ENCODE data around the gene PNPLA6. TPM values are rescaled to one million over a fixed set of nuclear protein-coding genes. Genes with fewer than 3 reads are reported as not detected.

Gene PNPLA6
- total RNA-seq, 1 experiment from 2014 or later = 65.8 TPM

DNA sequence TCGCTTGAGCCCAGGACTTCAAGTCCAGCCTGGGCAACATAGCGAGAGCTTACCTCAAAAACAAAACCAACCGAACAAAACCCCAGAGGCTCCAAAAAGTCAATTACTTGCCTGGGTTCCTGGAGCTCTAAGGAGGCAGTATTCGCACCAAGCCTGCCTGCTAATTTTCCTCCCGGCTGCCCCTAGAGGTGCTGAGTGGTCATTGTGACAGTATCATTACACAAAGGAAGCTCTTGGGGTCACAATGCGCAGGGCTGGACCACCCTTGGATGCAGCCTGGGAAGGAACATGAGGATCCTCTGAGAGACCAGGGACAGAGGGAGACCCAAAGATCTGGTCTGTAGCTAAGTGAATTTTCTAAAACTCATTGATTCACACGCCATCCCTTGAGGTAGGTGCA, 38.2 kb upstream of the PNPLA6 start:
- Histone ChIP-seq H3K4me2 (ENCODE audit: low read depth, low read length, poor library complexity, severe bottlenecking) (no peak overlapping the region), H3K4me3 (ENCODE audit: low read length) (no peak overlapping the region), H3K36me3 (ENCODE audit: insufficient read depth, low read length) (no peaks in the 10 kb centered on the region), H3K9ac (ENCODE audit: low read length) (no peak overlapping the region), H3K4me1 (ENCODE audit: low read length) (no peaks in the 10 kb centered on the region), H4K20me1 (ENCODE audit: insufficient read depth, low read depth, low read length) (no peaks in the 10 kb centered on the region), H3K79me2 (ENCODE audit: low read length) (no peaks in the 10 kb centered on the region), H3K9me2 (replicated peaks; ENCODE audit: insufficient read depth, low read length) (no peaks in the 10 kb centered on the region), H3K27ac (ENCODE audit: low read length) (no peak overlapping the region), H2AFZ (ENCODE audit: low read length) (no peak overlapping the region), H3K27me3 (ENCODE audit: low read length) (no peaks in the 10 kb centered on the region), H3K9me3 (ENCODE audit: low read length) (no peaks in the 10 kb centered on the region)
- DNase-seq = peak; percentile 47

DNA sequence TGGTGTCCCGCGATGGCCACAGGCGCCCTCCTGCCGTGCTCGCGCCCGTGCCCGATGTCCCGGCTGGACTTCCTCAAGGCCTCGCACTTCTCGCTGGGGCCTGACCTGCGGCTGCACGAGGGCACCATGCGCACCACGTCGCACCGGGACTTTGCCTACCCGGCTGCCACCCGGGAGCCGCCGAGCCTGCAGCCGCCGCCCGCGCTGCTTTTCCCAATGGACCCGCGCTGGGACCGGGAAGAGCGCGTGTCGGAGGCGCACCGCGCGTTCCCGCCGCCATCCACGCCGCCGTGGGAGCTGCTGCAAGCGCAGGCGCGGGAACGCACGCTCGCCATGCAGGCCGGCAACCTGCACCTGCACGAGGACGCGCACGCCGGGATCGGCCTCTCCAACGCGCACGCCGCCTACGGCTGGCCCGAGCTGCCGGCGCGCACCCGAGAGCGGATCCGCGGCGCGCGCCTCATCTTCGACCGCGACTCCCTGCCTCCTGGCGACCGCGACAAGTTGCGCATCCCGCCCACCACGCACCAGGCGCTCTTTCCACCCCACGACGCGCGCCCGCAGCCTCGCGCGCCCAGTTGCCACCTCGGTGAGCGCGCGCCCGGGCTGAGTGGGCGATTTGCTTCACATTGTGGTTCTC, 34.6 kb upstream of the PNPLA6 start:
- no peak overlapping the region for H3K4me3 ChIP-seq (ENCODE audit: low read length)
- no peaks in the 10 kb centered on the region for H3K36me3 ChIP-seq (ENCODE audit: insufficient read depth, low read length)
- no peaks in the 10 kb centered on the region for H3K9me2 ChIP-seq (replicated peaks; ENCODE audit: insufficient read depth, low read length)
- H3K27me3 ChIP-seq (ENCODE audit: low read length) = no peaks in the 10 kb centered on the region
- H3K4me2 ChIP-seq (ENCODE audit: low read depth, low read length, poor library complexity, severe bottlenecking) = no peak overlapping the region
- no peaks in the 10 kb centered on the region for H3K4me1 ChIP-seq (ENCODE audit: low read length)
- H3K79me2 ChIP-seq (ENCODE audit: low read length) = no peaks in the 10 kb centered on the region
- H3K9ac ChIP-seq (ENCODE audit: low read length) = no peak overlapping the region
- no peaks in the 10 kb centered on the region for H3K9me3 ChIP-seq (ENCODE audit: low read length)
- DNase-seq = no peak
- H3K27ac ChIP-seq (ENCODE audit: low read length) = no peak overlapping the region
- no peak overlapping the region for H2AFZ ChIP-seq (ENCODE audit: low read length)
- no peaks in the 10 kb centered on the region for H4K20me1 ChIP-seq (ENCODE audit: insufficient read depth, low read depth, low read length)

DNA sequence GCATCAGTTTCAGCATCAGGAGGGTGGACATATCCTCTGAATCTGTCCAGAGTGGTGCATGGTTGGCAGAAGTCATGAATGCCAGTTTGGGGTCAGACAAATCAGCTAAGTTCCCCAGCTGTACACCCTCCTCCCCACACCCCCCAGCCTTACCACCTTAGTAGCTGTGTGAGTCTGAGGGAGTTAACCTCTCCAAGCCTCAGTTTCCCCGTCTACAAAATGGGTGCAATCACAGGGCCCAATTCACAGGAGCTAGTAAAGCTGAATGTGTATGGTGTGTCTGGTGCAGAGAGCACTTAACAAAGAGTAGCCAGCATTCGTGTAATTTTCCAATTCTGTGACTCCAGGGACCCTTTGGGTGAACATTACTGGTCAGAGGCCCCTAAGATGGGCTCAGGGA, 33.0 kb upstream of the PNPLA6 start:
- Histone ChIP-seq H3K4me2 (ENCODE audit: low read depth, low read length, poor library complexity, severe bottlenecking) (no peak overlapping the region), H4K20me1 (ENCODE audit: insufficient read depth, low read depth, low read length) (no peaks in the 10 kb centered on the region), H3K27me3 (ENCODE audit: low read length) (no peaks in the 10 kb centered on the region), H3K79me2 (ENCODE audit: low read length) (no peaks in the 10 kb centered on the region), H3K4me1 (ENCODE audit: low read length) (no peaks in the 10 kb centered on the region), H3K9me2 (replicated peaks; ENCODE audit: insufficient read depth, low read length) (no peaks in the 10 kb centered on the region), H3K36me3 (ENCODE audit: insufficient read depth, low read length) (no peaks in the 10 kb centered on the region), H3K27ac (ENCODE audit: low read length) (no peak overlapping the region), H3K4me3 (ENCODE audit: low read length) (no peak overlapping the region), H3K9ac (ENCODE audit: low read length) (no peak overlapping the region), H3K9me3 (ENCODE audit: low read length) (no peaks in the 10 kb centered on the region), H2AFZ (ENCODE audit: low read length) (no peak overlapping the region)
- DNase-seq = no peak

DNA sequence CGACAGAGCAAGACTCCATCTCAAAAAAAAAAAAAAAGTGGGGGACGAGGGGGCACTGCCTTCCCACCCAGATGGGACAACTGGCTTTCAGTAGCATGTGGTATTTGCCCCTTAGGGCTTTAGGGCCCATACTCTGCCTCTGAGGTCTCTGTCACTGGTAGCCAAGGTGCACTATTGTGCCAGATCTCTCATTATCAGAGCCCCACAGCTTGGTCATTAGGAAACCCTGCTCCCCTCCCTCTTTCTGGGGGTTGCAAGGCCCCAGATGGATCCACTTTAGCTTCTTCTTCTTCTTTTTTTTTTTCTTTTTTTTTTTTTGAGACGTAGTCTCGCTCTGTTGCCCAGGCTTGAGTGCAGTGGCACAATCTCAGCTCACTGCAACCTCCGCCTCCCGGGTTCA, 30.8 kb upstream of the PNPLA6 start:
- Histone ChIP-seq H3K9ac (ENCODE audit: low read length) (no peak overlapping the region), H3K4me1 (ENCODE audit: low read length) (no peaks in the 10 kb centered on the region), H4K20me1 (ENCODE audit: insufficient read depth, low read depth, low read length) (no peaks in the 10 kb centered on the region), H3K4me2 (ENCODE audit: low read depth, low read length, poor library complexity, severe bottlenecking) (no peak overlapping the region), H3K9me3 (ENCODE audit: low read length) (no peaks in the 10 kb centered on the region), H3K36me3 (ENCODE audit: insufficient read depth, low read length) (no peaks in the 10 kb centered on the region), H3K27me3 (ENCODE audit: low read length) (no peaks in the 10 kb centered on the region), H3K4me3 (ENCODE audit: low read length) (no peak overlapping the region), H3K27ac (ENCODE audit: low read length) (no peak overlapping the region), H3K9me2 (replicated peaks; ENCODE audit: insufficient read depth, low read length) (no peaks in the 10 kb centered on the region), H2AFZ (ENCODE audit: low read length) (no peak overlapping the region), H3K79me2 (ENCODE audit: low read length) (no peaks in the 10 kb centered on the region)
- DNase-seq = no peak

DNA sequence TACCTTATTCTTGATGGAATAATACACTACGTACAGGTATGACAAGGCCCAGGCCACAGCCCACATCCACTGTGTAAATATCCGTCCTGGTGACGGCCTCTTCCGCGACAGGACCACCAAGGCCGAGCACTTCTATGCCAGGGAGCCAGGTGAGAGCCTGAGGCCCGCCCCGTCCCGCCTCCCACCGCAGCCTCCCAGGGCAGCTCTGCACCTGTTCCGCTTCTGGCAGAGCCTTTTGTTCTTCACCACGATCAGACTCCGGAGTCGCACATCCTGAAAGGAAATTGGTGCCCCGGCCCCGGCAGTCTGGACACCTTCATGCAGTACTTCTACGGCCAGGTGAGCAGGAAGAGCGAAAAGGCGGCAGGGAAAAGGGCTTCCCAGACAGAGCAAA, 30.2 kb upstream of the PNPLA6 start:
- H3K4me1 ChIP-seq (ENCODE audit: low read length) = no peaks in the 10 kb centered on the region
- H3K9ac ChIP-seq (ENCODE audit: low read length) = no peak overlapping the region
- H3K27me3 ChIP-seq (ENCODE audit: low read length) = no peaks in the 10 kb centered on the region
- no peaks in the 10 kb centered on the region for H3K36me3 ChIP-seq (ENCODE audit: insufficient read depth, low read length)
- no peak for DNase-seq
- no peaks in the 10 kb centered on the region for H3K79me2 ChIP-seq (ENCODE audit: low read length)
- H2AFZ ChIP-seq (ENCODE audit: low read length) = no peak overlapping the region
- H3K4me3 ChIP-seq (ENCODE audit: low read length) = no peak overlapping the region
- no peaks in the 10 kb centered on the region for H4K20me1 ChIP-seq (ENCODE audit: insufficient read depth, low read depth, low read length)
- no peaks in the 10 kb centered on the region for H3K9me3 ChIP-seq (ENCODE audit: low read length)
- H3K27ac ChIP-seq (ENCODE audit: low read length) = no peak overlapping the region
- no peak overlapping the region for H3K4me2 ChIP-seq (ENCODE audit: low read depth, low read length, poor library complexity, severe bottlenecking)
- H3K9me2 ChIP-seq (replicated peaks; ENCODE audit: insufficient read depth, low read length) = no peaks in the 10 kb centered on the region

DNA sequence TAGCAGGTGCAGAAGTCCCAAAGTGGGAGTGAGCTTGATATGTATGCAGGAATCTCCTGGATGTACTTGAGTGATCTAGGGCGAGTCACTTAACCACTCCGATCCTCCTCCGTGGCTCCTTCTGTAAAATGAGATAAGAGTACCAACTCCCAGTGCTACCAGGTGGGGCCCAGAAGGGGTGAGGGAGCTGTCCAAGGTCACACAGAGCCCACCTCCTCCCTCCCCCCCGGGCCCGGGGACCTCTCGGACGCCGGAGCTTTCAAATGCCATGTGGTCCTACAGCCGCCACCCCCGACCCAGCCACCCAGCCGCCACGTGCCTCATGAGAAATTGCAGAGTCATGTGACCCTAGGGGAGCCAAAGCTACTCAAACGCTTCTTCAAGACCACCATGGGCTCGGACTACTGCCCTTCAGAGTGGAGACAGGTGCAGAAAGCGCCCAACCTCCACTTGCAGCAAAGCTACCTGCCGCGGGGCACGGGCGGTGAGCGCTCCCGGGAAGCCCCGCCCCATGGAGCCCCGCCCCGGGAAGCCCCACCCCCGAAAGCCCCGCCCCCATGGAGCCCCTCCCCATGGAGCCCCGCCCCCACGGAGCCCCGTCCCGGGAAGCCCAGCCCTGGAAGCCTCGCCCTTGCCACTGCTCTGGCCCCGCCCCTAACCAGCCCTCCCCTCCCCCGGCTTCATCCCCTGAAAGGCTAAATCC, 29.7 kb upstream of the PNPLA6 start:
- no peak for DNase-seq
- no peaks in the 10 kb centered on the region for H3K27me3 ChIP-seq (ENCODE audit: low read length)
- no peaks in the 10 kb centered on the region for H3K9me2 ChIP-seq (replicated peaks; ENCODE audit: insufficient read depth, low read length)
- H4K20me1 ChIP-seq (ENCODE audit: insufficient read depth, low read depth, low read length) = no peaks in the 10 kb centered on the region
- H3K9ac ChIP-seq (ENCODE audit: low read length) = no peak overlapping the region
- no peak overlapping the region for H3K4me2 ChIP-seq (ENCODE audit: low read depth, low read length, poor library complexity, severe bottlenecking)
- no peak overlapping the region for H2AFZ ChIP-seq (ENCODE audit: low read length)
- no peaks in the 10 kb centered on the region for H3K9me3 ChIP-seq (ENCODE audit: low read length)
- no peaks in the 10 kb centered on the region for H3K36me3 ChIP-seq (ENCODE audit: insufficient read depth, low read length)
- no peak overlapping the region for H3K4me3 ChIP-seq (ENCODE audit: low read length)
- no peaks in the 10 kb centered on the region for H3K79me2 ChIP-seq (ENCODE audit: low read length)
- H3K27ac ChIP-seq (ENCODE audit: low read length) = no peak overlapping the region
- H3K4me1 ChIP-seq (ENCODE audit: low read length) = no peaks in the 10 kb centered on the region

DNA sequence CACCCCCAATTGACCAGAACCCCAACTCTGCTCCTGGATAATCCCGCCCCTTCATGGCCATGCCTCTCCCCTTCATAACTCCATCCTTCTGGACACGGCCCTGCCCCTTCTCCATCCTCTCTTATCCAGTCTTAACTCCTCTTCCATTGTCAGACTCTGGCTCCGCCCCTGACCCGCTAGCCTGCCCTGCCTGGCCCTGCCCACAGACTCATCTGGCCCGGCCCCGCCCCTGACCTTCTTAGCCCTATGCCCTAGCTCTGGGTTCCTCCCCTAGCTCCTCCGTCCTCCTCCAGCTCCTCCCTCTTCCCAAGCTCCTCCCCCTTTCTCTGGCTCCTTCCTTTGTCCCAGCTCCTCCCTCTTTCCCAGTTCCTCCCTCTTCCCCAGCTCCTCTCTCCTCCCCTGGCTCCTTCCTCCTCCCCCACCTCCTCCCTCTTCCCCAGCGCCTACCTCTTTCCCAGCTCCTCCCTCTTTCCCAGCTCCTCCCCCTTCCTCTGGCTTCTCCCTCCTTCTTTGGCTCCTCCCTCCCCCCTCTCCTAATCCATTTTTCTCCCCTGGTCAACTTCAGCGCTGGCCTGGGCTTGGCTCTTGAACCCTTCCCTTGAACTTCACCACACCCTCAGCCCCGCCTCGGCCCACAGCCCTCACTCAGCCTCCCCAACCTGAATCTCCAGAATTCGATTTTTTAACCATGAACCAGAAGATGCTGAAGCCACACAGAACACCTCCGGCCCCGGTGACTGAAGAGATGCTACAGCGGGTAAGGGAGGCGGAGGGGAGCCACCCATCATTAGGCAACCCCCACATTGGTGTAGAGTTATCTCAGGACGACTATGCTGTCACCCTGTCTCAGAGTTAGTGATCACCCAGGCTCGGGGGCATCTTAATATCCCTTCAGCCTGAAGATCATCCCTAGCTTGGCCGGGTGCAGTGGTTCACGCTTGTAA, 28.9 kb upstream of the PNPLA6 start:
- Histone ChIP-seq H3K9me3 (ENCODE audit: low read length) (no peaks in the 10 kb centered on the region), H3K27me3 (ENCODE audit: low read length) (no peaks in the 10 kb centered on the region), H3K9me2 (replicated peaks; ENCODE audit: insufficient read depth, low read length) (no peaks in the 10 kb centered on the region), H2AFZ (ENCODE audit: low read length) (no peak overlapping the region), H3K4me1 (ENCODE audit: low read length) (no peaks in the 10 kb centered on the region), H3K36me3 (ENCODE audit: insufficient read depth, low read length) (no peaks in the 10 kb centered on the region), H3K79me2 (ENCODE audit: low read length) (no peaks in the 10 kb centered on the region), H3K9ac (ENCODE audit: low read length) (no peak overlapping the region), H3K4me3 (ENCODE audit: low read length) (no peak overlapping the region), H3K27ac (ENCODE audit: low read length) (no peak overlapping the region), H3K4me2 (ENCODE audit: low read depth, low read length, poor library complexity, severe bottlenecking) (no peak overlapping the region), H4K20me1 (ENCODE audit: insufficient read depth, low read depth, low read length) (no peaks in the 10 kb centered on the region)
- DNase-seq = peak; percentile 88

DNA sequence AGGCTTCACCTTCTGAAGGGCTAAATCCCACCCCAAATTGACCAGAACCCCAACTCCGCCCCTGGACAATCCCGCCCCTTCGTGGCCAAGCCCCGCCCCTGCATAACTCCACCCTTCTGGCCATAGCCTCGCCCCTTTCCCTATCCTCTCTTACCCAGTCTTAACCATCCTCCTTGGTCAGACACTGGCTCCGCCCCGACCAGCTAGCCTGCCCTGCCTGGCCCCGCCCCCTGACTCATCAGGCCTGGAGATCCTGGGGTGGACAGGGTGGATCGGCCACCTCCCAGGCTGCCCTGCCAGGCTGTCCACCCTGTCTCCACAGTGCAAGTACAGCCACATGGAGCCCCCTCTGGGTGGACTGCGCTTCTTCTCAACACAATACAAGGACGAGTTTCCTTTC, 27.6 kb upstream of the PNPLA6 start:
- Histone ChIP-seq H3K4me2 (ENCODE audit: low read depth, low read length, poor library complexity, severe bottlenecking) (no peak overlapping the region), H3K9ac (ENCODE audit: low read length) (no peak overlapping the region), H3K4me3 (ENCODE audit: low read length) (no peak overlapping the region), H3K36me3 (ENCODE audit: insufficient read depth, low read length) (no peaks in the 10 kb centered on the region), H3K79me2 (ENCODE audit: low read length) (no peaks in the 10 kb centered on the region), H4K20me1 (ENCODE audit: insufficient read depth, low read depth, low read length) (no peaks in the 10 kb centered on the region), H3K27ac (ENCODE audit: low read length) (no peak overlapping the region), H3K27me3 (ENCODE audit: low read length) (no peaks in the 10 kb centered on the region), H3K4me1 (ENCODE audit: low read length) (no peaks in the 10 kb centered on the region), H2AFZ (ENCODE audit: low read length) (no peak overlapping the region), H3K9me2 (replicated peaks; ENCODE audit: insufficient read depth, low read length) (no peaks in the 10 kb centered on the region), H3K9me3 (ENCODE audit: low read length) (no peaks in the 10 kb centered on the region)
- peak; percentile 81 for DNase-seq
